ENCODE measurements around the gene COMMD7. TPM values are rescaled to one million over a fixed set of nuclear protein-coding genes. Genes with fewer than 3 reads are reported as not detected.

The COMMD7 gene
- total and polyA plus RNA-seq, 9 of the 15 experiments (the other 6 are each of a cell fraction or from before 2014, with no cell fraction given), result 11.9 to 69.1 (median 34.7) TPM

DNA sequence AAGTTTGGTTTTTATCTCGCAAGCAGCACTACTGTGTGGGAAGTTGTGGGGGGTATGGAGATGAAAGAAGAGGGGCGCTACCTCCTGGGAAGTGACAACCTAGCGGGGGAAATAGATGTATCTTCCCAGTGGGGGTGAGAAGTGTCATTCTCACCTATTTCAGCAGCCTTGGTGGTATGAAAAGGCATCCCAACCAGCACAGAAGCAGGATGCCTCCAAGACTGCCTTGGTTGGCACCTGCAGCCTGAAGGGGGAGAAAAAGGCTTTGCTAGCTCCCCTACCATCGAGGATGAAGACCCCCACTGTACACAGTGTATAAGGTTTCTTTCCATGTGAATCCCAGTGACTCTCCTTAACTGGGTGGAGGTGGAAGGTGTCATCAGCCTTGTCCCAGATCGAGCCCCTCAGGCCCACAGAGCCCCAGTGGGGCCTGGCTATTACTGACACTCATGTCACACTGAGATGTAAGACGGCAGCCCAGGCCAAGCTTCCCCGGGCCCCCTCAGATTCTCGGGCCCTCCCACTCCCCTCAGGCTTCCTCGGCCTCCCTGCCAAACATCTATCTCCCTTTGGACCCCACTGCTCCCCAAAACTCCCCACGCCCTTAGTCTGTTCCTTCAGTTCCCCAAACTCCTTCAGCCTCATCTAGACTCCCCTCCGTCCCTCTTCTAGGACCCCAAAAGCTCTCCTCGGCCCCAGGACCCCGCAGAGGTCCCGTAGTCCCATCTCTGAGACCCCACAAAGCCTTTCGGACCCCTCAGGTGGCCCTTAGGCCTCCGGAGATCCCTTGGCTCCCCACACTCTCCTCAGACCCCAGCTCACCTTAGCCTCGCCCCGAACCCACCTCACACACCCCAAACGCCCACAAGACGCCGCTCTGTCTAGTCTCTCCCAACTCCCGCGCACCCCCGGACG lies 688 bp downstream of the COMMD7 start (continued):
- 0 out of 2 replicates have a peak, but pooled peaks have one; percentile 33 for TF ChIP-seq MIER1 (IDR thresholded peaks at IDR 0.05; ENCODE audit: low read depth)
- 0 out of 2 replicates have a peak, but pooled peaks have one; percentile 27 for TF ChIP-seq ZNF592 (IDR thresholded peaks at IDR 0.05)
- peak; percentile 22; the same call in 1 of the 2 replicates for TF ChIP-seq ZBTB40 (IDR thresholded peaks at IDR 0.05)
- TF ChIP-seq ZBTB40 (CRISPR knock-in tag; IDR thresholded peaks at IDR 0.05), result no peak
- TF ChIP-seq RCOR1 (IDR thresholded peaks at IDR 0.05; ENCODE audit: borderline replicate concordance in 1 of 2, low read depth in 2 of 2, low read length in 2 of 2), result 0 out of 4 replicates have a peak, but pooled peaks of 1 of the 2 experiments have one; percentile 6
- TF ChIP-seq IRF2 (CRISPR knock-in tag; IDR thresholded peaks at IDR 0.05), result no peak
- TF ChIP-seq CBX2 (IDR thresholded peaks at IDR 0.05; ENCODE audit: insufficient read depth, low read length, poor library complexity, severe bottlenecking), result no peak
- TF ChIP-seq ZEB2 (IDR thresholded peaks at IDR 0.05), result 0 out of 2 replicates have a peak, but pooled peaks have one; percentile 12
- peak; percentile 51 for TF ChIP-seq CHD1 (IDR thresholded peaks at IDR 0.05; ENCODE audit: low read length)
